ENCODE measurements around the gene RNF8. TPM values are rescaled to one million over a fixed set of nuclear protein-coding genes. Genes with fewer than 3 reads are reported as not detected.
A peak's percentile ranks its signal among the peaks of the same experiment; 100 is the strongest.

The RNF8 gene
- total and polyA plus RNA-seq, 9 of the 15 experiments (the other 6 are each of a cell fraction or from before 2014, with no cell fraction given), result 10.6 to 47.0 (median 37.5) TPM

- TF ChIP-seq POLR2H (tag; IDR thresholded peaks at IDR 0.05; ENCODE audit: low read depth) (no peak), SNRNP70 (optimal IDR thresholded peaks at IDR 0.05; ENCODE audit: low read depth, low read length) (no peak), EP300 (IDR thresholded peaks at IDR 0.05; ENCODE audit: low read length) (no peak), ZBTB17 (CRISPR knock-in tag; IDR thresholded peaks at IDR 0.05) (no peak), ATF2 (CRISPR knock-in tag; IDR thresholded peaks at IDR 0.05) (no peak), ZNF318 (IDR thresholded peaks at IDR 0.05; ENCODE audit: borderline replicate concordance in 1 of 2, low read depth in 1 of 2) (no peak), KAT7 (CRISPR knock-in tag; IDR thresholded peaks at IDR 0.05; ENCODE audit: borderline replicate concordance) (no peak), SOX6 (IDR thresholded peaks at IDR 0.05) (no peak), ZSCAN29 (IDR thresholded peaks at IDR 0.05) (no peak; the same call in 1 of the 2 replicates), ZNF324 (CRISPR knock-in tag; IDR thresholded peaks at IDR 0.05) (no peak), ZFP30 (CRISPR knock-in tag; IDR thresholded peaks at IDR 0.05; ENCODE audit: borderline replicate concordance) (no peak), RAD51 (IDR thresholded peaks at IDR 0.05; ENCODE audit: borderline replicate concordance, low read depth) (0 out of 2 replicates have a peak, but pooled peaks have one; percentile 29), CAMTA2 (CRISPR knock-in tag; conservative IDR thresholded peaks at IDR 0.05) (no peak), SRSF3 (IDR thresholded peaks at IDR 0.05; ENCODE audit: insufficient read depth, low read length) (no peak), MCM5 (IDR thresholded peaks at IDR 0.05; ENCODE audit: low read depth) (no peak), HDAC3 (IDR thresholded peaks at IDR 0.05; ENCODE audit: borderline replicate concordance, partially characterized antibody) (peak; percentile 40), PTBP1 (IDR thresholded peaks at IDR 0.05; ENCODE audit: low read depth, low read length) (no peak), KAT2B (IDR thresholded peaks at IDR 0.05; ENCODE audit: low read depth, low read length) (no peak), ZNF830 (CRISPR knock-in tag; IDR thresholded peaks at IDR 0.05) (no peak), KLF16 (IDR thresholded peaks at IDR 0.05) (no peak), KHSRP (IDR thresholded peaks at IDR 0.05) (no peak; the same call in 1 of the 2 replicates)
Observed at GRCh38 chr6:37426058-37426944, 72.5 kb downstream of the RNF8 start (continued).
